HCT116 (cell line): ENCODE results near the gene BTG1. TPM values are rescaled to one million over a fixed set of nuclear protein-coding genes. Genes with fewer than 3 reads are reported as not detected.

Experiments used
- ATAC-seq: fragments of 200-7000 bp; cut with Tn5 transposase; 2 replicates; pipeline ENCODE4 v1.9.1; 2020; ENCODE audit warnings: mild to moderate bottlenecking, moderate library complexity
- BruUV-seq: library from RNA; stranded (reverse); fragments of 400-500 nt; replicated peaks from 2 replicates; lab custom pipeline; 2021; lab: Mats Ljungman, UMichigan
- CTCF ChIA-PET: fragments of 300-600 bp; sonication (Branson Sonifier 250); formaldehyde crosslinking; loops from one replicate; lab custom pipeline; 2021; ENCODE audit warnings: antibody characterized with exemption; lab: Charles Lee
- POLR2A ChIA-PET: fragments of 300-600, 350-600 bp; sonication (Branson Sonifier 250); formaldehyde crosslinking; loops from one replicate; lab custom pipeline; 2021; ENCODE audit warnings: antibody characterized with exemption; lab: Charles Lee
- RAD21 ChIA-PET, 2 experiments: fragments of 300-600 bp; sonication (Branson Sonifier 250); formaldehyde crosslinking; loops; one replicate each; lab custom pipeline; 2023; ENCODE audit warnings: low total read pairs in 2 of 2; ENCODE audit not compliant: uncharacterized antibody in 2 of 2, unreplicated experiment in 2 of 2, low non-redundant PET in 1 of 2; lab: Charles Lee
- DNase-seq: peaks from one replicate; pipeline ENCODE4 v3.0.0-alpha.2; 2010; ENCODE audit warnings: low read depth, low spot score
- H2AFZ ChIP-seq: fragments of 200-600 bp; shearing (Covaris generic), sonication (generic); 2 replicates; pipeline ENCODE4 v1.6.1; 2017; ENCODE audit warnings: low read depth, mixed run types, mixed read lengths, antibody characterized with exemption, low read length; ENCODE audit not compliant: poor library complexity, severe bottlenecking
- H3K27ac ChIP-seq: 2 replicates; pipeline ENCODE4 v1.5.1; 2012; ENCODE audit warnings: low read depth, low read length
- H3K27me3 ChIP-seq: fragments of 200-600 bp; sonication (generic); 2 replicates; pipeline ENCODE4 v1.6.1; 2016; ENCODE audit warnings: mixed run types, low read length, mixed read lengths; ENCODE audit not compliant: insufficient read depth
- H3K36me3 ChIP-seq, 2 experiments: fragments of 200-500 bp in 1 of 2; fragments of 200-600 bp in 1 of 2; sonication (Bioruptor generic) in 1 of 2; sonication (generic) in 1 of 2; 2 replicates each; pipeline versions ENCODE4 v1.5.1 to v1.6.1; 2014 to 2016; ENCODE audit warnings: low read length in 2 of 2, inconsistent platforms in 1 of 2, mixed read lengths in 1 of 2, mixed run types in 1 of 2; ENCODE audit not compliant: insufficient read depth in 2 of 2, control insufficient read depth in 1 of 2
- H3K4me1 ChIP-seq, 2 experiments: fragments of 200-600 bp in 1 of 2; sonication (generic) in 1 of 2; 2 replicates each; pipeline versions ENCODE4 v1.5.1 to v1.6.1; 2012 to 2017; ENCODE audit warnings: low read length in 2 of 2, inconsistent platforms in 1 of 2, mild to moderate bottlenecking in 1 of 2, mixed read lengths in 1 of 2, mixed run types in 1 of 2, moderate library complexity in 1 of 2; ENCODE audit not compliant: insufficient read depth in 2 of 2, control insufficient read depth in 1 of 2
- H3K4me2 ChIP-seq: fragments of 200-600 bp; sonication (generic); 2 replicates; pipeline ENCODE4 v1.6.1; 2017; ENCODE audit warnings: mixed run types, low read length, mixed read lengths
- H3K4me3 ChIP-seq, 2 experiments: fragments of 200-600 bp in 1 of 2; sonication (generic) in 1 of 2; replicated peaks in 1 of 2; 2 replicates each; pipeline ENCODE4 v1.5.1; 2011 to 2016; ENCODE audit warnings: low read length in 2 of 2, control low read depth in 1 of 2, low read depth in 1 of 2, mild to moderate bottlenecking in 1 of 2, mixed read lengths in 1 of 2, mixed run types in 1 of 2
- H3K79me2 ChIP-seq: fragments of 200-600 bp; sonication (generic); 2 replicates; pipeline ENCODE4 v1.6.1; 2017; ENCODE audit warnings: mild to moderate bottlenecking, mixed run types, low read length, moderate library complexity, mixed read lengths; ENCODE audit not compliant: insufficient read depth
- H3K9ac ChIP-seq: fragments of 200-600 bp; sonication (generic); 2 replicates; pipeline ENCODE4 v1.6.1; 2016; ENCODE audit warnings: low read length, mixed read lengths
- H3K9me2 ChIP-seq: fragments of 200-600 bp; sonication (generic), shearing (Covaris generic); 2 replicates; pipeline ENCODE4 v1.6.1; 2017; ENCODE audit warnings: mixed run types, mild to moderate bottlenecking, moderate library complexity; ENCODE audit not compliant: insufficient read depth
- H3K9me3 ChIP-seq, 2 experiments: fragments of 200-500 bp in 1 of 2; fragments of 200-600 bp in 1 of 2; sonication (Bioruptor generic) in 1 of 2; sonication (generic) in 1 of 2; 2 replicates each; pipeline ENCODE4 v1.6.1; 2014 to 2017; ENCODE audit warnings: low read length in 2 of 2, mixed read lengths in 2 of 2, inconsistent platforms in 1 of 2, low read depth in 1 of 2, mild to moderate bottlenecking in 1 of 2, mixed run types in 1 of 2, moderate library complexity in 1 of 2; ENCODE audit not compliant: control insufficient read depth in 1 of 2, insufficient read depth in 1 of 2
- H4K20me1 ChIP-seq: fragments of 200-600 bp; sonication (generic), shearing (Covaris generic); 2 replicates; pipeline ENCODE4 v1.6.1; 2017; ENCODE audit warnings: mixed run types, mild to moderate bottlenecking, moderate library complexity; ENCODE audit not compliant: insufficient read depth
- ATF3 ChIP-seq: IDR thresholded peaks from 2 replicates; pipeline ENCODE4 v1.6.1; 2012
- CBX3 ChIP-seq: IDR thresholded peaks from 2 replicates; pipeline ENCODE4 v1.6.1; 2012; ENCODE audit warnings: low read depth
- CEBPB ChIP-seq: IDR thresholded peaks from 2 replicates; pipeline ENCODE4 v1.6.1; 2012; ENCODE audit warnings: low read depth
- CTCF ChIP-seq, 3 experiments: fragments of 200-600 bp in 1 of 3; sonication (generic) in 1 of 3; IDR thresholded peaks in 2 of 3; conservative IDR thresholded peaks in 1 of 3; 2 replicates each; pipeline ENCODE4 v1.5.1; 2012 to 2017; ENCODE audit warnings: low read depth in 2 of 3, low read length in 2 of 3, antibody characterized with exemption in 1 of 3, borderline replicate concordance in 1 of 3, control low read depth in 1 of 3, mild to moderate bottlenecking in 1 of 3, mixed read lengths in 1 of 3, mixed run types in 1 of 3, moderate library complexity in 1 of 3; ENCODE audit not compliant: insufficient read depth in 1 of 3
- EZH2 ChIP-seq: fragments of 200-600 bp; sonication (generic); IDR thresholded peaks from 2 replicates; pipeline ENCODE4 v1.6.1; 2017; ENCODE audit warnings: antibody characterized with exemption, mixed run types
- FOSL1 ChIP-seq: IDR thresholded peaks from 2 replicates; pipeline ENCODE4 v1.6.1; 2012; ENCODE audit warnings: low read depth
- JUND ChIP-seq: IDR thresholded peaks from 2 replicates; pipeline ENCODE4 v1.6.1; 2012
- MAX ChIP-seq: IDR thresholded peaks from 2 replicates; pipeline ENCODE4 v1.6.1; 2012
- POLR2A ChIP-seq: IDR thresholded peaks from 2 replicates; pipeline ENCODE4 v1.7.0; 2011; ENCODE audit warnings: borderline replicate concordance; ENCODE audit not compliant: insufficient read depth, insufficient read length; ENCODE audit errors: extremely low read depth
- POLR2AphosphoS5 ChIP-seq: IDR thresholded peaks from 2 replicates; pipeline ENCODE4 v1.6.1; 2011; ENCODE audit warnings: mild to moderate bottlenecking, low read depth, low read length, moderate library complexity
- RAD21 ChIP-seq: IDR thresholded peaks from 2 replicates; pipeline ENCODE4 v1.6.1; 2012; ENCODE audit warnings: low read depth, mild to moderate bottlenecking
- SIN3A ChIP-seq: IDR thresholded peaks from 2 replicates; pipeline ENCODE4 v1.6.1; 2012; ENCODE audit warnings: low read depth
- SP1 ChIP-seq: IDR thresholded peaks from 2 replicates; pipeline ENCODE4 v1.6.1; 2012; ENCODE audit warnings: low read depth
- SRF ChIP-seq: IDR thresholded peaks from 2 replicates; pipeline ENCODE4 v1.6.1; 2012; ENCODE audit warnings: low read depth
- TCF7L2 ChIP-seq: IDR thresholded peaks from 2 replicates; pipeline ENCODE4 v1.7.0; 2011; ENCODE audit warnings: borderline replicate concordance, inconsistent platforms; ENCODE audit not compliant: insufficient read depth, insufficient read length; ENCODE audit errors: extremely low read depth
- YY1 ChIP-seq: IDR thresholded peaks from 2 replicates; pipeline ENCODE4 v1.6.1; 2011; ENCODE audit warnings: low read length, low read depth, moderate library complexity, mild to moderate bottlenecking; ENCODE audit not compliant: insufficient replicate concordance; ENCODE audit errors: extremely low read depth
- ZFX ChIP-seq: fragments of 450-650 bp; IDR thresholded peaks from 2 replicates; pipeline ENCODE4 v1.6.1; 2017
- ZNF274 ChIP-seq: fragments of 200-500 bp; sonication (Bioruptor generic); IDR thresholded peaks from 2 replicates; pipeline ENCODE4 v1.6.1; 2014; ENCODE audit warnings: mild to moderate bottlenecking, low read depth, low read length, inconsistent platforms
- intact Hi-C: fragments of 100-400 bp; cut with micrococcal nuclease; formaldehyde crosslinking; loops from 2 replicates; pipeline ENCODE4 v1.10.0; 2022
- total RNA-seq: library from RNA; stranded (reverse); gene quantifications from one replicate; pipeline ENCODE4 v1.2.1, GENCODE V29; 2021; ENCODE audit not compliant: unreplicated experiment

BTG1 gene
- total RNA-seq, 1 experiment from 2014 or later = 57.3 TPM

GRCh38 chr12:92143258-92143657, 2.4 kb downstream of the BTG1 start:
- no peaks in the 10 kb centered on the region for H3K9me3 ChIP-seq
- ChIA-PET POLR2A (interaction anchor here (1.0 to 4.7 kb wide), 4 partner anchors 9 to 427 kb away, joined by 3 to 91 read pairs (median 14); no protein-coding TSS in a partner anchor), RAD21 (interaction anchor here in 1 of 2 experiments (0.6 kb wide), 1 partner anchor 781 kb away, joined by 3 read pairs; no protein-coding TSS in a partner anchor), CTCF (interaction anchor here (1.0 to 1.2 kb wide), 2 partner anchors 332 to 364 kb away, joined by 4 read pairs; no protein-coding TSS in a partner anchor)
- H3K4me2 ChIP-seq = no peak overlapping the region
- no peak overlapping the region for H3K9ac ChIP-seq
- H4K20me1 ChIP-seq = no peaks in the 10 kb centered on the region
- ATAC-seq (no peak), DNase-seq (no peak)
- H3K27me3 ChIP-seq = no peaks in the 10 kb centered on the region
- TF ChIP-seq EZH2 (no peak), CTCF (IDR thresholded peaks at IDR 0.05 in 2 of 3, conservative IDR thresholded peaks at IDR 0.05 in 1 of 3; ENCODE audit: borderline replicate concordance in 1 of 3, insufficient read depth in 1 of 3, low read depth in 2 of 3, low read length in 2 of 3) (no peak), SIN3A (no peak), TCF7L2 (no peak), SRF (no peak), ZFX (no peak), ZNF274 (no peak), CEBPB (no peak), RAD21 (no peak), MAX (no peak), POLR2A (no peak), FOSL1 (no peak), POLR2AphosphoS5 (no peak), YY1 (no peak), ATF3 (no peak), JUND (no peak), SP1 (no peak), CBX3 (no peak)
- H3K27ac ChIP-seq = no peak overlapping the region
- H3K4me1 ChIP-seq = peaks cover 5 to 28% of the 10 kb centered on the region in 2 experiments; a peak in 3 of 4 replicates
- H3K36me3 ChIP-seq = peaks cover 9 to 21% of the 10 kb centered on the region in 2 experiments; a peak in 2 of 4 replicates
- intact Hi-C loops = loop anchor here (5.0 to 10.0 kb wide), 2 partner anchors 331 to 368 kb away; no protein-coding TSS in a partner anchor
- H3K4me3 ChIP-seq = no peak overlapping the region
- peaks cover 39% of the 10 kb centered on the region for H3K79me2 ChIP-seq
- H3K9me2 ChIP-seq = no peaks in the 10 kb centered on the region
- no TSS peak for BruUV-seq
- H2AFZ ChIP-seq = no peak overlapping the region
